Measurements from ENCODE around the gene ERMAP.

DNA sequence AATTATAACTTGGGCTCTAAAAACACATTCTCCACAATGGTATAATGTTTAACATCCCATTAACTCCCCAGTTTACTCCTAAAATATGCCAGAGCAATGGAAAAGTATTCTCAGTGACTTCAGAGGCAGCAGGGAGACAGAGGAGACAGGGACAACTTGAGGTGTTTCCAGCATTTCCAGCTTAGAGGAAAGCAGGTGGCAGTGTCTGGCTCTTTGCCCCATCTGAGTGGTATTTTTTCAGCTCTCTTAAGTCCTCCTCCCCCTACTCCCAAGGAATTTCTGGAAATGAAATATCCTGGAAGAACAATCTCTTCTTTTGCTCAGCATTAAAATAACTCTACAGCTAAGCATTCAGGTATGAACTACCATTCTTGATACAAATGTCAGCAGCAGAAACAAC is 10.8 kb upstream of the ERMAP start:
- TF ChIP-seq POLR2A (IDR thresholded peaks at IDR 0.05; ENCODE audit: low read depth, low read length): no peak
- no peak for TF ChIP-seq TAF1 (IDR thresholded peaks at IDR 0.05; ENCODE audit: low read depth, low read length)
- no peak for TF ChIP-seq POLR2AphosphoS5 (IDR thresholded peaks at IDR 0.05; ENCODE audit: low read depth, low read length)
